Prostate gland (tissue), 2 donors: ENCODE measurements around the gene PITPNC1. TPM values are rescaled to one million over a fixed set of nuclear protein-coding genes. Genes with fewer than 3 reads are reported as not detected.
A peak's percentile ranks its signal among the peaks of the same experiment; 100 is the strongest.

Experiments
- DNase-seq: peaks from one replicate; pipeline ENCODE4 v3.0.0-alpha.2; 2019; ENCODE audit warnings: low spot score
- H3K27ac ChIP-seq, 2 donors: fragments of 200-600 bp; sonication (generic); 2 replicates each; pipeline ENCODE4 v1.5.1; 2017 to 2019
- H3K27me3 ChIP-seq: fragments of 200-600 bp; sonication (generic); replicated peaks from 2 replicates; pipeline ENCODE4 v1.5.1; 2019; ENCODE audit not compliant: insufficient read depth
- H3K36me3 ChIP-seq, 2 donors: fragments of 200-600 bp; sonication (generic); 1 replicate in 1 of 2; 2 replicates in 1 of 2; pipeline versions ENCODE4 v1.5.1 to v1.8.1; 2017 to 2019
- H3K4me1 ChIP-seq: fragments of 200-600 bp; sonication (generic); replicated peaks from 2 replicates; pipeline ENCODE4 v1.5.1; 2019
- H3K4me3 ChIP-seq, 2 donors: fragments of 200-600 bp; sonication (generic); 2 replicates each; pipeline ENCODE4 v1.5.1; 2017 to 2019
- H3K9me3 ChIP-seq: fragments of 200-600 bp; sonication (generic); 2 replicates; pipeline ENCODE4 v1.5.1; 2017
- CTCF ChIP-seq, 4 experiments: fragments of 200-600 bp in 2 of 4; fragments of 450-650 bp in 2 of 4; sonication (generic) in 2 of 4; IDR thresholded peaks; 1 replicate in 3 of 4; 2 replicates in 1 of 4; pipeline ENCODE4 v1.5.1; 2016 to 2019; ENCODE audit warnings: antibody characterized with exemption in 4 of 4, mild to moderate bottlenecking in 2 of 4, moderate library complexity in 2 of 4
- POLR2A ChIP-seq: fragments of 450-650 bp; IDR thresholded peaks from one replicate; pipeline ENCODE4 v1.6.1; 2016; ENCODE audit warnings: antibody characterized with exemption, mild to moderate bottlenecking
- POLR2AphosphoS5 ChIP-seq: sonication (generic); formaldehyde crosslinking; IDR thresholded peaks from one replicate; pipeline ENCODE4 v1.6.1; 2017; ENCODE audit warnings: antibody characterized with exemption
- WGBS: methylation state at CpG from one replicate; pipeline ENCODE4 v1.1.5; 2018; 5-methylcytosine and 5-hydroxymethylcytosine counted together
- intact Hi-C: fragments of 100-400 bp; cut with DNase I; formaldehyde crosslinking; loops from one replicate; pipeline ENCODE4 v1.14.2; 2022
- total RNA-seq, 2 donors: library from RNA; depleted of rRNA; stranded (reverse); fragments of >200 nt; gene quantifications; one replicate each; pipeline ENCODE4 v1.1.0, GENCODE V29; 2016

Gene PITPNC1
- total RNA-seq, 2 donors from 2014 or later, result 10.1 to 12.9 TPM

- Histone ChIP-seq H3K27ac (no peak overlapping the region), H3K4me3 (no peak overlapping the region), H3K36me3 (no peaks in the 10 kb centered on the region), H3K27me3 (no peaks in the 10 kb centered on the region), H3K9me3 (no peaks in the 10 kb centered on the region), H3K4me1 (no peaks in the 10 kb centered on the region)
- 96% methylated on average over 4 of the region's 4 CpGs for WGBS
- TF ChIP-seq CTCF (IDR thresholded peaks at IDR 0.05) (no peak), POLR2AphosphoS5 (no peak)
- intact Hi-C loops, result no loop called here
- no peak for DNase-seq
These were observed 288.9 kb downstream of the PITPNC1 start for GRCh38 chr17:67666028-67666427.

GRCh38 chr17:67666710-67667109 is 289.6 kb downstream of the PITPNC1 start:
- Histone ChIP-seq H3K9me3 (no peaks in the 10 kb centered on the region), H3K4me1 (no peaks in the 10 kb centered on the region), H3K27ac (no peak overlapping the region), H3K27me3 (no peaks in the 10 kb centered on the region), H3K4me3 (no peak overlapping the region), H3K36me3 (no peaks in the 10 kb centered on the region)
- intact Hi-C loops, result no loop called here
- 89% methylated on average over 2 of the region's 2 CpGs for WGBS
- DNase-seq, result no peak
- TF ChIP-seq CTCF (IDR thresholded peaks at IDR 0.05) (no peak), POLR2AphosphoS5 (no peak), POLR2A (no peak)

- H3K4me1 ChIP-seq, result no peaks in the 10 kb centered on the region
- no peaks in the 10 kb centered on the region for H3K9me3 ChIP-seq
- WGBS, result 12% methylated on average over 3 of the region's 3 CpGs
- peak; percentile 62 for DNase-seq
- intact Hi-C loops, result no loop called here
- no peak for TF ChIP-seq CTCF (IDR thresholded peaks at IDR 0.05)
- peak; percentile 55 for TF ChIP-seq POLR2AphosphoS5
- no peak for TF ChIP-seq POLR2A
- H3K4me3 ChIP-seq, result no peak overlapping the region
- no peaks in the 10 kb centered on the region for H3K27me3 ChIP-seq
- H3K27ac ChIP-seq, result peak overlapping the region in 1 of 2 donors; percentile 50
- no peaks in the 10 kb centered on the region for H3K36me3 ChIP-seq
These were observed 294.4 kb downstream of the PITPNC1 start for GRCh38 chr17:67671493-67671892.

GRCh38 chr17:67672592-67673335 is 295.7 kb downstream of the PITPNC1 start:
- intact Hi-C loops, result no loop called here
- H3K4me3 ChIP-seq, result no peak overlapping the region
- no peak for DNase-seq
- no peak for TF ChIP-seq POLR2AphosphoS5
- no peak for TF ChIP-seq CTCF (IDR thresholded peaks at IDR 0.05)
- no peak for TF ChIP-seq POLR2A
- WGBS, result 51% methylated on average over 10 of the region's 10 CpGs
- peak overlapping the region in 1 of 2 donors; percentile 50 for H3K27ac ChIP-seq
- H3K36me3 ChIP-seq, result no peaks in the 10 kb centered on the region
- no peaks in the 10 kb centered on the region for H3K4me1 ChIP-seq
- no peaks in the 10 kb centered on the region for H3K27me3 ChIP-seq
- no peaks in the 10 kb centered on the region for H3K9me3 ChIP-seq

GRCh38 chr17:67675481-67675880 is 298.4 kb downstream of the PITPNC1 start:
- H3K27ac ChIP-seq, result no peak overlapping the region
- no peak for TF ChIP-seq CTCF (IDR thresholded peaks at IDR 0.05)
- no peak for TF ChIP-seq POLR2AphosphoS5
- TF ChIP-seq POLR2A, result no peak
- intact Hi-C loops, result loop anchor here (5.0 kb wide), 1 partner anchor 33 kb away; no protein-coding TSS in a partner anchor
- no peaks in the 10 kb centered on the region for H3K36me3 ChIP-seq
- H3K4me1 ChIP-seq, result no peaks in the 10 kb centered on the region
- 82% methylated on average over 4 of the region's 4 CpGs for WGBS
- H3K4me3 ChIP-seq, result no peak overlapping the region
- no peaks in the 10 kb centered on the region for H3K27me3 ChIP-seq
- no peaks in the 10 kb centered on the region for H3K9me3 ChIP-seq
- no peak for DNase-seq
